Astrocyte (in vitro differentiated cells and primary cell): Measurements from ENCODE around the gene ITGA2. TPM values are rescaled to one million over a fixed set of nuclear protein-coding genes. Genes with fewer than 3 reads are reported as not detected.
A peak's percentile ranks its signal among the peaks of the same experiment; 100 is the strongest.

ENCODE experiments used
- DNase-seq: peaks from one replicate; pipeline ENCODE4 v3.0.0-alpha.2; 2010; ENCODE audit warnings: low read depth
- FAIRE-seq: peaks from 2 replicates; lab custom pipeline; 2011; peaks lifted over from hg19 to GRCh38; lab: Jason Lieb, UNC
- H2AFZ ChIP-seq: 2 replicates; pipeline ENCODE4 v1.6.0; 2012; ENCODE audit warnings: low read depth, low read length, inconsistent platforms
- H3K27ac ChIP-seq: 2 replicates; pipeline ENCODE4 v1.5.1; 2011; ENCODE audit warnings: low read depth, low read length, inconsistent platforms
- H3K27me3 ChIP-seq: 2 replicates; pipeline ENCODE4 v1.6.0; 2011; ENCODE audit warnings: low read length, inconsistent platforms; ENCODE audit not compliant: insufficient read depth
- H3K36me3 ChIP-seq: 2 replicates; pipeline ENCODE4 v1.5.1; 2011; ENCODE audit warnings: low read length, inconsistent platforms; ENCODE audit not compliant: insufficient read depth
- H3K4me1 ChIP-seq: 2 replicates; pipeline ENCODE4 v1.5.1; 2011; ENCODE audit warnings: low read length, inconsistent platforms; ENCODE audit not compliant: insufficient read depth
- H3K4me2 ChIP-seq: 2 replicates; pipeline ENCODE4 v1.6.0; 2012; ENCODE audit warnings: low read length, inconsistent platforms
- H3K4me3 ChIP-seq: 2 replicates; pipeline ENCODE4 v1.5.1; 2011; ENCODE audit warnings: low read depth, mild to moderate bottlenecking, low read length, inconsistent platforms; ENCODE audit not compliant: insufficient read depth
- H3K79me2 ChIP-seq: 2 replicates; pipeline ENCODE4 v1.6.0; 2012; ENCODE audit warnings: mild to moderate bottlenecking, low read length, inconsistent platforms; ENCODE audit not compliant: insufficient read depth
- H3K9ac ChIP-seq: 2 replicates; pipeline ENCODE4 v1.6.0; 2012; ENCODE audit warnings: mild to moderate bottlenecking, low read length, inconsistent platforms
- H3K9me3 ChIP-seq: 2 replicates; pipeline ENCODE4 v1.5.1; 2012; ENCODE audit warnings: low read depth, mild to moderate bottlenecking, low read length, inconsistent platforms; ENCODE audit not compliant: insufficient read depth
- H4K20me1 ChIP-seq: 2 replicates; pipeline ENCODE4 v1.6.0; 2012; ENCODE audit warnings: low read length, inconsistent platforms; ENCODE audit not compliant: insufficient read depth
- H3K27ac Mint-ChIP-seq: one replicate; pipeline ENCODE4 v1.8.0; 2021; ENCODE audit warnings: mild to moderate bottlenecking, mixed read lengths; ENCODE audit not compliant: unreplicated experiment
- H3K27me3 Mint-ChIP-seq: one replicate; pipeline ENCODE4 v1.8.0; 2021; ENCODE audit warnings: low read depth, mixed read lengths; ENCODE audit not compliant: unreplicated experiment
- H3K36me3 Mint-ChIP-seq: one replicate; pipeline ENCODE4 v1.8.0; 2021; ENCODE audit warnings: low read depth, mixed read lengths; ENCODE audit not compliant: unreplicated experiment
- H3K4me1 Mint-ChIP-seq: one replicate; pipeline ENCODE4 v1.8.0; 2021; ENCODE audit warnings: low read depth, mixed read lengths; ENCODE audit not compliant: unreplicated experiment
- H3K4me3 Mint-ChIP-seq: one replicate; pipeline ENCODE4 v1.8.0; 2021; ENCODE audit warnings: mild to moderate bottlenecking, moderate library complexity, mixed read lengths; ENCODE audit not compliant: unreplicated experiment
- H3K9me3 Mint-ChIP-seq: one replicate; pipeline ENCODE4 v1.8.0; 2021; ENCODE audit warnings: mild to moderate bottlenecking, mixed read lengths; ENCODE audit not compliant: unreplicated experiment
- CTCF ChIP-seq: IDR thresholded peaks from 2 replicates; pipeline ENCODE4 v1.5.1; 2011; ENCODE audit warnings: low read depth, mild to moderate bottlenecking, inconsistent platforms, low read length, moderate library complexity; ENCODE audit not compliant: insufficient read depth
- EZH2 ChIP-seq: IDR thresholded peaks from 2 replicates; pipeline ENCODE4 v1.6.1; 2012; ENCODE audit warnings: mild to moderate bottlenecking, low read length, inconsistent platforms; ENCODE audit not compliant: insufficient read depth
- total RNA-seq: library from RNA; stranded (reverse); gene quantifications from 2 replicates; pipeline ENCODE4 v1.2.1, GENCODE V29; 2021

Gene ITGA2
- total RNA-seq, 1 donor from 2014 or later = 35.9 TPM

DNA sequence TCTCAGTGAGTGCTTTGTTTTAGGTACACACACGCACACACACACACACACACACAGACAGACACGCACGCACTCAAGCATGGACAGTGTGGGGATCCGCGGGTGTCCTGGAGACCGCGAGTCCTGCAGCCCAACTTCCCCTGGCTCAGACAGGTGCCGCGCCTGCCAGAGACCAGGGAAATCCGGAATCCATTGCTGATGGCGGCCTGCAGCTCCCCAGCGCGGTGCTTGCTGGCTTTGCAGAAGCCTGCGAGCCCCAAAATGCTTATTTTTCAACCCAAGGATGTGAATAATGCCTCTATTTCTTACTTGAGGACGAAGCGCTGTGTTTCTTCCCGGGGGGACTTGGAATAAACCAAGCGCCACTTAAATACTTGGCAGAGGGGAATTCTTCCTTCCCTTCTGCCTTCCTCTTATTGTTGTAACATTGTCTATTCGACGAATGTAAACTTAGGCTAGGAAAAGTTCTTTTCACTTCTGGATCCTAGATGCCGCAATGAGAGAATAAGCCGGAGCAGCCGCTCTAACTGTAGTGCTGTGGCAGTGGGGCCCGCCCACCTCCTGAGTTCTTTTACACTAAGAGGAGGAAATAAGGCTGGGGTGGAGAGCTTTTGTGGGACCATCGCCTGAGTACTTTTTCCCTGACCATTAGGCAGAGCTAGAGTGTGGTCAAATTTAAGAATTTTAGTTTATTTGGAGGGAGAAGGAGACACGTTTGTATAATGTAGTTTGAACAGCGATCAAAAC lies 802 bp downstream of the ITGA2 start:
- Mint-ChIP-seq H3K27ac (peak overlapping the region; percentile 68), H3K36me3 (peaks cover 2% of the 10 kb centered on the region), H3K27me3 (no peaks in the 10 kb centered on the region), H3K9me3 (no peaks in the 10 kb centered on the region), H3K4me1 (peaks cover 21% of the 10 kb centered on the region), H3K4me3 (peak overlapping the region; percentile 88)
- DNase-seq (no peak), FAIRE-seq (no peak)
- Histone ChIP-seq H4K20me1 (peaks cover 2% of the 10 kb centered on the region), H3K9ac (peak overlapping the region; percentile 79), H3K4me1 (peaks cover 22% of the 10 kb centered on the region), H3K9me3 (no peaks in the 10 kb centered on the region), H3K27ac (peak overlapping the region; percentile 43), H3K79me2 (peaks cover 56% of the 10 kb centered on the region), H3K27me3 (no peaks in the 10 kb centered on the region), H3K36me3 (peaks cover 9% of the 10 kb centered on the region), H3K4me3 (peak overlapping the region; percentile 87), H2AFZ (peak overlapping the region; percentile 84), H3K4me2 (peak overlapping the region; percentile 97)
- peak; percentile 23 for TF ChIP-seq CTCF
- TF ChIP-seq EZH2 = no peak

DNA sequence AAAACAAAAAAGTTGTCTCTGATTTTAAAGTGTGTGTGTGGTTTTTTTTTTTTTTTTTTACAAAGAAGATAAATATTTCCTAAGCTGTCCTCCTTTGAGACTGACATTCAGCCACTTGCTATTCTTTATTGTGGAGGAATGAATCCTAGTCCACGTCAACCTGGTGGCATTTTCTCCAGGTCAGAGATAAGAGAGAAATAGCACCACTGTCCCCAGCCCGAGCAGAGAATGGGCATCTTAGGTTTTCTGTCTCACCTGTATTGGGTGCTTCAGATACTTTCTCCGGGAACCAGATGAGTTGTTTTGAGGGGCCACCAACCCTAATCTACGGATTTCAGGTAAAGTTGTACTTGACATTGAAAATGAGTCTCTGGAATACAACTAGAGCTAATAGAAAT lies 1.4 kb downstream of the ITGA2 start:
- peak overlapping the region; percentile 88 for H3K4me3 Mint-ChIP-seq
- peaks cover 22% of the 10 kb centered on the region for H3K4me1 ChIP-seq
- DNase-seq (no peak), FAIRE-seq (no peak)
- peaks cover 9% of the 10 kb centered on the region for H3K36me3 ChIP-seq
- TF ChIP-seq EZH2 = no peak
- TF ChIP-seq CTCF = no peak
- H3K27me3 ChIP-seq = no peaks in the 10 kb centered on the region
- peaks cover 2% of the 10 kb centered on the region for H3K36me3 Mint-ChIP-seq
- H3K4me2 ChIP-seq = peak overlapping the region; percentile 97
- H3K79me2 ChIP-seq = peaks cover 62% of the 10 kb centered on the region
- peak overlapping the region; percentile 21 for H3K27ac Mint-ChIP-seq
- no peaks in the 10 kb centered on the region for H3K9me3 Mint-ChIP-seq
- peak overlapping the region; percentile 79 for H3K9ac ChIP-seq
- H3K4me3 ChIP-seq = peak overlapping the region; percentile 87
- H3K27me3 Mint-ChIP-seq = no peaks in the 10 kb centered on the region
- H3K4me1 Mint-ChIP-seq = peaks cover 21% of the 10 kb centered on the region
- peaks cover 8% of the 10 kb centered on the region for H4K20me1 ChIP-seq
- H2AFZ ChIP-seq = no peak overlapping the region
- no peaks in the 10 kb centered on the region for H3K9me3 ChIP-seq
- no peak overlapping the region for H3K27ac ChIP-seq

DNA sequence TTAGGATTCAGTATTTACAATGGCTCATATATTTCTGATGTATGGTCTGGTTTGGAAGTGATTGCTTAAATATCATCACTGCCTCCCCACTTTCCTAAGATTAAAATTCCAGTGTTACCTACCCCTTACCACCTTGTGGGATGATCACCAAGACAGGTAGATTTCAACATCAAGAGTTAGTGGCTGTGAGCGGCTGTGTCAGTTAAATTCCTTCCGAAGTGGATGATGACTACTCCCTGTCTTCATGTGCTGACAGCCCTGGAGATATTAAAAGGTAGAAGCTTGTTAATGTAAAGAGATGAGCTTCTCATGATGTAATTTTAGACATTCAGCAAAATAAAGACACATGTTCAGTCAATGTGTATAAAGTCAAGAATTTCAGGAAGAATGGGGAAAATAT lies 4.2 kb downstream of the ITGA2 start:
- peaks cover 15% of the 10 kb centered on the region for H3K4me1 Mint-ChIP-seq
- H3K4me2 ChIP-seq = no peak overlapping the region
- no peak overlapping the region for H2AFZ ChIP-seq
- H3K9me3 Mint-ChIP-seq = no peaks in the 10 kb centered on the region
- H3K9me3 ChIP-seq = no peaks in the 10 kb centered on the region
- TF ChIP-seq EZH2 (no peak), CTCF (no peak)
- H3K4me3 Mint-ChIP-seq = peak overlapping the region; percentile 34
- DNase-seq (no peak), FAIRE-seq (no peak)
- no peaks in the 10 kb centered on the region for H3K27me3 ChIP-seq
- H3K27me3 Mint-ChIP-seq = no peaks in the 10 kb centered on the region
- H3K79me2 ChIP-seq = peaks cover 77% of the 10 kb centered on the region
- H3K4me1 ChIP-seq = peaks cover 13% of the 10 kb centered on the region
- H3K36me3 Mint-ChIP-seq = peaks cover 2% of the 10 kb centered on the region
- peaks cover 12% of the 10 kb centered on the region for H4K20me1 ChIP-seq
- H3K4me3 ChIP-seq = no peak overlapping the region
- peaks cover 9% of the 10 kb centered on the region for H3K36me3 ChIP-seq
- no peak overlapping the region for H3K9ac ChIP-seq
- H3K27ac ChIP-seq = no peak overlapping the region
- no peak overlapping the region for H3K27ac Mint-ChIP-seq
